ENCODE data around the gene NALCN. TPM values are rescaled to one million over a fixed set of nuclear protein-coding genes. Genes with fewer than 3 reads are reported as not detected.

The NALCN gene
- total and polyA plus RNA-seq, 2 of the 8 experiments (the other 6 are each of a cell fraction or from before 2014, with no cell fraction given): 0.26 to 0.54 TPM

DNA sequence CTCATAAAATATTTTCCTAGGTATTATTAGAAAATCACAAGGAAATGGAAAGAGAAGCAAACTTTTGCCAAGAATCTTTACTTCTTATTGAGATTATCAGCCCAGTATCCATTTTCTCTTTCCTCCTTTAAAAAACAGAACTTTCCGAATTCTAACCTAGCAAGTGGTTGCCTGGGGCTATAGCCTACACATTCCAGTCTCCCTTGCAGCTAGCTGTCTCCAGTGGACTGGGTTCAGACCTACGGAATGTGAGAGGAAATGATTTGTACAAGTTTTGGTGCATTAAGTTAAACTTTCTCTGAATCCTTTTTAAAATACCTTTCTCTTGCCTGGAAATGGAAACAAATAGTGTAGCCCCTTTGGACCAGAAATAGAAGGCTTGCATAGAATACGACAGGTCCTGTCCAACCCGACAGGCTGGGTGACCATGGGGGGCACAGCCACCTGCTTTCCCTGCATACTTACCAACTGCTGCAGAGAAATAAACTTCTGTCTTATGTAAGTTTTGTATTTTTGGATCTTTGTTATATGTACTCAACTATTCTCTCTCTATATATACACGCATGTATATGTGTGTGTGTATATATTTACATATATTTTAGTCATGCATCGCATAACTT, 185.9 kb downstream of the NALCN start:
- DNase-seq (ENCODE audit: low read depth in 1 of 2, low spot score in 2 of 2) (no peak), FAIRE-seq (no peak)
- Histone ChIP-seq H2BK15ac (ENCODE audit: low read length) (no peak overlapping the region), H3K4me2 (ENCODE audit: insufficient read depth in 1 of 2, low read depth in 2 of 2, low read length in 2 of 2) (no peak overlapping the region), H4K20me1 (replicated peaks in 1 of 2; ENCODE audit: control insufficient read depth in 1 of 2, insufficient read depth in 2 of 2, low read length in 2 of 2) (no peaks in the 10 kb centered on the region), H3K18ac (ENCODE audit: extremely low read depth, low read length) (no peak overlapping the region), H2BK12ac (ENCODE audit: low read depth, low read length) (no peak overlapping the region), H3K36me3 (ENCODE audit: control insufficient read depth in 2 of 4, insufficient read depth in 4 of 4, low read length in 3 of 4) (no peaks in the 10 kb centered on the region), H2BK120ac (replicated peaks; ENCODE audit: low read depth, low read length) (no peak overlapping the region), H3K4me3 (ENCODE audit: extremely low read depth in 1 of 4, insufficient read depth in 2 of 4, low read depth in 3 of 4, low read length in 4 of 4) (no peak overlapping the region), H3K56ac (replicated peaks; ENCODE audit: insufficient read length, low read depth, low read length) (no peak overlapping the region), H3K14ac (ENCODE audit: insufficient read length) (no peak overlapping the region), H3K4me1 (replicated peaks in 1 of 4; ENCODE audit: control insufficient read depth in 3 of 4, insufficient read depth in 4 of 4, low read length in 3 of 4) (no peaks in the 10 kb centered on the region), H3K4ac (replicated peaks; ENCODE audit: insufficient read length, low read depth, low read length) (no peak overlapping the region), H3K79me2 (ENCODE audit: control insufficient read depth in 1 of 2, insufficient read depth in 2 of 2, low read length in 2 of 2) (no peaks in the 10 kb centered on the region), H2BK20ac (ENCODE audit: low read length) (no peak overlapping the region), H3K27me3 (replicated peaks in 1 of 4; ENCODE audit: control insufficient read depth in 3 of 4, extremely low read depth in 1 of 4, insufficient read depth in 3 of 4, low read length in 3 of 4) (no peaks in the 10 kb centered on the region), H3K79me1 (ENCODE audit: low read depth, low read length) (no peaks in the 10 kb centered on the region), H3K9me3 (ENCODE audit: insufficient read depth in 2 of 2, low read depth in 1 of 2, low read length in 1 of 2) (no peaks in the 10 kb centered on the region), H4K91ac (replicated peaks; ENCODE audit: insufficient read length, low read length) (no peak overlapping the region), H2AFZ (ENCODE audit: low read length) (no peak overlapping the region), H3K27ac (ENCODE audit: low read depth, low read length) (no peak overlapping the region), H3K23me2 (ENCODE audit: low read depth, low read length) (no peaks in the 10 kb centered on the region), H2BK5ac (ENCODE audit: low read depth, low read length) (no peak overlapping the region), H4K8ac (ENCODE audit: extremely low read depth, insufficient read depth, low read length) (no peak overlapping the region), H3K9ac (replicated peaks in 1 of 4; ENCODE audit: extremely low read depth in 1 of 4, low read depth in 3 of 4, low read length in 3 of 4) (no peak overlapping the region), H3K23ac (ENCODE audit: insufficient read length) (no peak overlapping the region), H2AK5ac (ENCODE audit: low read depth, low read length) (no peak overlapping the region), H4K5ac (ENCODE audit: insufficient read length, low read depth, low read length) (no peak overlapping the region)
- 92% methylated on average over 6 of the region's 6 CpGs; no CpG with 5 or more reads in 1 of the 2 experiments for WGBS, 2 experiments (ENCODE audit: extremely low coverage in 1 of 2, insufficient coverage in 1 of 2, insufficient read length in 1 of 2, insufficient replicate concordance in 2 of 2, low coverage in 1 of 2, low lambda C conversion rate in 2 of 2, missing lambda C conversion rate in 1 of 2)
- TF ChIP-seq CBX8 (IDR thresholded peaks at IDR 0.05; ENCODE audit: borderline replicate concordance, low read depth, low read length): no peak
- TF ChIP-seq HDAC2 (IDR thresholded peaks at IDR 0.05; ENCODE audit: borderline replicate concordance in 1 of 2, low read depth in 2 of 2, low read length in 2 of 2): no peak
- no peak for TF ChIP-seq EZH2 (IDR thresholded peaks at IDR 0.05; ENCODE audit: low read depth, low read length, severe bottlenecking)
- TF ChIP-seq JUND (IDR thresholded peaks at IDR 0.05; ENCODE audit: low read length): no peak
- CTCF ChIA-PET (ENCODE audit: partially characterized antibody): no interaction called here
- POLR2A ChIA-PET (ENCODE audit: partially characterized antibody): no interaction called here

Data from H1 (cell line).